HG03039 (cell line): ENCODE data around the gene UMODL1.

Experiments
- ATAC-seq: cut with Tn5 transposase; IDR thresholded peaks from one replicate; pipeline ENCODE4 v1.9.1; 2021; ENCODE audit warnings: mild to moderate bottlenecking, moderate library complexity; ENCODE audit not compliant: unreplicated experiment

Gene UMODL1

DNA sequence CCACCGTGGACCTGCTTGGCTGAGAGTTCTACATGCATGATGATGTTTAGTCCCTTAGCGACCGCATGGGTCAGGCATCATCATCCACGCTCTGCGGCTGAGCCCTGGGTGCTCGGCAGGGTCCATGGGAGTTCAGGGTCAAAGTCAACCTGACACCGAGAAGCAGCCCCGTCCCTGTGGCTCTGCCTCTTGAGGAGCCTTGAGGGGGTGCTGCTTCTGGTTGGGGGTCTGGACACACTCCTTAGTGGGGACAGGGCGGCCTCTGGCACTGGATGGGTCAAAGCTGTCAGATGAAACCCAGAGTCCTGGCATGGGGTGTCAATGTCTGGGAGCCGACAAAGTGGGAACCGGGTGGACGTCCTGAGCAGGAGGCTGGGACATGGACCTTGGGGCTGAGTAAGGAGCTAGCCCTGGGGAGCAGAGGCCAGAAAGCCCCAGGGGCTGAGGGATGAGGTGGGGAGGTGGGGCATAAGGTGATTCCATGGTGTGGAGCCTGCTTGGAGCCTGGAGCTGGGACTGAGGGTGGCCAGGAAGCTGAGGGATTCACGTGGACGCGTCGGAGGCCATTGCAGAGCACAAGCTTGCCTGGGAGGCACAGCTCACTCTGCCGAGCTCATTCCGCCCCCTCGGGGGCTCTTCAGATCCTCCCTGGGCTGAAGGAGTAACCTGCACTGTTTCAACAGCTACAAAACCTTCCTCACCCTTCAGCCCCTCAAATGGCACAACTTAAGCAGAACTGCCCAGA, 53.9 kb downstream of the UMODL1 start:
- ATAC-seq, result no peak

DNA sequence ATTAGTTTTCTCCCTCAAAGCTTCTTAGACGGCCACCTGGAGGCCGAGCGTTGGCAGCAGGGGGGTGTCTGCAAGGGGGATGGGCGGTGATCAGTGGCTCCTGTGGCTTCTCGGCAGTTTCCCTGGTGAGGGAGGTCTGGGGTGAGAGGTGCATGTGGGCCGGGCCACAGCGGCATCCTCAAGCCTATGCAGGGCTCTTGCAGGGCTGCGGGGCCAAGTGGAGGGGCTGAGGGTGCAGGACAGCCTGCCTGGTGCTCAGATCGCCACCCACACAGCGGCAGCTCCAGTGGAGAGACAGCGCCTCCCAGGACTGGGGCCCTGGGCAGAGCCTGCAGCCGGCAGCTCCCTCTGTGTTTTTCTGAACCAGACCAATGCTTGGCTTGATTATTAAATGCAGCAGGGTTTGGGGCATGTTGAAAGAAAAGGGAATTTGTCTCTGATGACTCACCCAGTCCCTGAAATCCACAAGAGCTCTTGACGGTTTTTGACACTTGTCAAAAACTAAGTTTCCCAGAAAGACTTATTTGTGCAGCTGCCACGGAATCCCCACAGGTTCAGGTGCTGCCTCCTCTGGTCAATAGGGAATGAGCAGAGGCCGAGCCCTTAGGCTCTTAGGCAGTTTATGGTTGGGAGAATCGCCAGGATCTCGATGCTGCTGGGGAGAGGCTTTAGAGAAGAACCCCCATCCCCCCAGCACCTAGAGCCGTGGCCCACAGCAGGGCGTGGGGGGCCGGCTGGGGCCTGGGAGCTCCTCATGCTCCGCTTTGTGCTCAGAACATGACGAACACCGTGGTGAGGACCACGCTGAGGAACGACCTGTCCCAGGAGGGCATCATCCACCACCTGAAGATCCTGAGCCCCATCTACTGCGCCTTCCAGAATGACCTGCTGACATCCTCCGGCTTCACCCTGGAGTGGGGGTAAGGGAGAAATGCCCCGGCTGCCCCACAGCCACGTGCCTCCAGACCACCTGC, 54.7 kb downstream of the UMODL1 start:
- no peak for ATAC-seq

- ATAC-seq, result no peak
Observed at GRCh38 chr21:42127164-42128150, 56.3 kb downstream of the UMODL1 start.

DNA sequence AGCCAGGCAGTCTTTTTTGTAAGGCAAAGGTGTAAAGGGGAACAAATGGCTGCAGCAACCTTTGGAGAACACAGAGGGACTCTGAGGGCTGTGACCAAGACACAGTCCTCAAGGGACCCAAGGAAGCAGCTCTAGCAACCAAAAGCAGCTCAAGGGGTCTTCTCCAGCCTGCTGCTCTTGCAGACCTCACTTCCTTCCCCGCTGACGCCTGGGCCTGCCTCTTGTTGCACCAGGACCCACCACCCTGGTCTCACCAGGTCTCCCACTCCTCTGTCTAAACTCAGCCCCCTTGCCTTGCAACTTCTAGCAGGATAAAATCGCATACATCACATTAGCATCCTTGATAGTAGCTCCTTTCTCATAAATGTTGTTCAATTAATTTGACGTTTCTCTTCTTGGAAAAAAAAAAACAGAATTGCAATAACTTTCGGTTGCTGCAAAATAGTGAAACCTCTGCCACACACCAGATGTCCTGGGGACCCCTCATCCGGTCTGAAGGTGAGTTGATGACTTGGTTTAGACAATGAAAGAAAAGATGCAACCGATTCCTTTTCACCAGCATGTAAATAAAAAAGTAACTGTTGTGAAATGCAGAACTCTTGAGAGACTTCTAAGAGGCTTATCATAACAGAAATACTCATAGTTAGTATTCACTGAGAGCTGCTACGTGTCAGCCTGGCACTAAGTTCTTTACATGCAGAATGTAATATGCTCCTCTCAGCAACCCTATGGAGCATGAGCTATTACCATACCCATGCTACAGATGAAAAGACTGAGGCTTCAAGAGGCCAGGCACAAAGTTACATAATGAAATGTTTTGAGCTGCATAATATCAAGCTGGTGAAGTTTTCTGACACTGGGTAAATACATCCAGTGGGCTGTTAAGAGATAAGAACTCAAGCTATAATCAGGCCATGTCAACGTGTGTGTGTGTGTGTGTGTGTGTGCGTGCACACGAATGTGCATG, 58.5 kb downstream of the UMODL1 start:
- no peak for ATAC-seq

DNA sequence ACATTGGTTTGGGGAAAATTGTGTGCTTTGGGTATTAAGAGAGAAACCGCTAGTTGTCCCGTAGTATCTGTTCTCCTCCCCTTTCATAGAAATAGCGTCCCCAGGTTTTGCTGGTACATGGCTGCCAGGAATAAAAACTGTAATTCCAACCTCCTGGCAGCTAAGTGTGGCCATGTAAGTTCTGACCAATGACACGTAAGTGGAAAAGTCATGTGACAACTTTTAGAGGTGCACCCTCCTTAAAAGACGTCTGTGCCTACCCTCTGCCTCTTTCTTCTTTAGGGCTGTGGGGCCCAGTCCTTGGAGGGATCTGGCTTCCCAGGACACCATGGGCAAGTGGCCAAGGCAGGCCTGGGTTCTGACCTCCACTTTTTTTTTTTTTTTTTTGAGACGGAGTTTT, 59.3 kb downstream of the UMODL1 start:
- no peak for ATAC-seq

GRCh38 chr21:42132183-42132582, 61.1 kb downstream of the UMODL1 start:
- ATAC-seq, result no peak

DNA sequence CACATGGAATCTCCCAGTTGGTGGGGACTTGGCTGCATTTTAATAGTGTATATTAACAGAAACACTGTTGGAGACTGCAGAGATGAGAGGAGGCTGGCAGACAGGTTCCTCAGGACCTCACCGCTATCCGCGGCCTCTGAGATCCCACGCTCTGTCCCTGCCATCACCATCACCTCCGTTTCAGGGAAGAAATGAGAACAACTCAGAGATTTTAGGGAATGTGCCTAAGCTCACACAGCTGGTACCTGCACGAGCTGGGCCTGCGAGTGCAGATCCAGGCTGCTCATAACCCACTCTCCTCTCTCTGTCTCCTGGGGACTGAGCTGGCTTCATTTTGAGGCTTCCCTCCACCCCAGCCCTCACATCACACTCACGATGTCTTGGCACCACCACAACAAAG, 62.0 kb downstream of the UMODL1 start:
- no peak for ATAC-seq

GRCh38 chr21:42135386-42136052, 64.4 kb downstream of the UMODL1 start:
- no peak for ATAC-seq

DNA sequence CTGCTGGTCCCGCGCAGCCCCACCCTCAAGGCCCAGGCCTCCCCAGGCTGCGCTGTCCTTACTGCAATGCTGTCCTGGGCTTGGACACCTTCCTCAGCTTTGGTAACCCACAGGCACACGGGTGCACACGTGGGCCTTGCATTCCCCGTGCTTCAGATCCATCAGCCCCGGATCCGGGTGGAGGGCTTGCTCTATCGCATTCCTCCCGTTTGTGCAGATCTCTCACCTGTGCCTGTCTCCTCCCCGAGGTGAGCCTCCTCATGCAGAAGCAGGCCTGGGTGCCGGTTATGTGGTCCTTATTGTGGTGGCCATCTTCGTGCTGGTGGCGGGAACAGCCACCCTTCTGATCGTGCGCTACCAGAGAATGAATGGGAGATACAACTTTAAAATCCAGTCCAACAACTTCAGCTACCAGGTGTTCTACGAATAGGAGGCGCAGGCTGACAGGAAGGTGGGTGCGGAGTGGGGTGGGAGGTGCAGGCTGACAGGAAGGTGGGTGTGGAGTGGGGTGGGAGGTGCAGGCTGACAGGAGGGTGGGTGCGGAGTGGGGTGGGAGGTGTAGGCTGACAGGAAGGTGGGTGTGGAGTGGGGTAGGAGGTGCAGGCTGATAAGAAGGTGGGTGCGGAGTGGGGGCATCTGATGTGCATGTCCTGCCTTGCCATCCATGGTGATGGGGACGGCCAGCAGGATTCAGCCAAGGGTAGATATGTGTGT, 66.2 kb downstream of the UMODL1 start:
- ATAC-seq, result no peak

- no peak for ATAC-seq
Observed at GRCh38 chr21:42140196-42140934, 69.2 kb downstream of the UMODL1 start.

DNA sequence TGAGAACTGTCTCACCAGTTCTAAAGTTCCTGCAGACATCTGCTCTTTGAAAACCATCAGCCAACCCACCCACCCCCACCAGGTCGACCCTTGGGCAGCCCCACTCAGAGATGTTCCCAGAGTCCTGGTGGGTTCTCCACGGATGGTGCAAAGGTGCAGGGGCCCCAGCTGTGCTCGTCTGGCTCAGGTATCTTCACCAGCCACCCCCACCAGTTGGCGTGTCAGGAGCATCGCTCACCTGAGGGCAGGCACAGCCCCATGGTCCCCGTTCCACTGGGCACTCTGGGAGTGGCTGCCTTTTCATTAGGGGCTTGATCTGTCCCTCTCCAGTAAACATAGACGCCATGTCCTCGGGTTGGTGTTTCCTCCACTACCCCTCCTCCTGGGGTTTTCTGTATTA, 70.5 kb downstream of the UMODL1 start:
- no peak for ATAC-seq

DNA sequence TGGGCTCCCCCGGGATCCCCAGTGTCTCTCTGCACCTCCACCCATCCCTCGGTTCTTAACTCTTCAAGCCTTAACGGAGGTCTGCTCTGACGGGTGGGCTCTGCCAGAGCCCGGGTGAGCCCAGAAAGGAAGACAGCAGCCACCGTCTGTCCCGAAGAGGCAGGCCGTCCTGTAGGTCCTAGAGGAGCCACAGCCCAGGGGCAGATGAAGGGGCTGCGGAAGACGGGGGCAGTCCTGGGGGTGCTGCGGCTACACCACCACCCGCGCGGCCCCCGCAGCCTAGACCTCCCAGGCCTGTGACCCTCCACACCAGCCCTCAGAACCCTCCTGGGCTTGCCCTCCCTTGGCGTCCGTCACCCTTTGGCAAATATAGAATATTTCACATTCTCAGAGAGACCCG, 71.0 kb downstream of the UMODL1 start:
- ATAC-seq, result no peak

- ATAC-seq, result no peak
Observed at GRCh38 chr21:42142627-42143026, 71.5 kb downstream of the UMODL1 start.

DNA sequence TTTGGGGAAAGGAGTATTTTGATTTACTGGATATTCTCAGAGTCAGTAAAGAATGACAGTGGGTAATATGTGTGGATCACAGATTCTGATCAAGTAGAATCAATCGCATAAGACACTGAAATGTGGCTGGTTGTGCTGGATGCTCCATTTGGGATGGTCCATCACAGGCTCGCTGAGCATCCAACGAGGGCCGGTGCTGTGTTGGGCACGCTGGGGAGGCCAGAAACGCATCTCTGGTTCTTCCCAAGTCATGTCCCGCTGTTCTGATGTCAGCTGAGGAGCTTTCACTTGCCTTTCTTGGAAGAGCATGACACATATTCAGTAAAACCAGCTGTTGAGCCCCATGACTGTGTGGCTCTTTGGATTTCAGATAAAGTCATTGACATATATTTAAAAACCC, 72.0 kb downstream of the UMODL1 start:
- ATAC-seq, result no peak

DNA sequence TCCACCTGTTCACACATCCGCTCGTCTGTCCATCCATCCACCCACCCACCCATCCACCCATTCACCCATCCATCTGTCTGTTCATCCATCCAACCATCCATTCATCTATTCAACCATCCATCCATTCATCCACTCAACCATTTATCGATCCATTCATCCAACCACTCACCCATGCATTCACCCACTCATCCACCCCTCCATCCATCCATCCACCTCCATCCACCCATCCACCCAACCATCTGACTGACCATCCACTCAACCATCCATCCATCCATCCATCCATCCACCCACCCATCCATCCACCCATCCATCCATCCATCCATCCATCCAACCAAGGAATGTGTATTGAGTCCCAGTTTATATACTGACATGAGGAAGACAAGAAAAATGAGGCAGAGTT, 73.1 kb downstream of the UMODL1 start:
- no peak for ATAC-seq

DNA sequence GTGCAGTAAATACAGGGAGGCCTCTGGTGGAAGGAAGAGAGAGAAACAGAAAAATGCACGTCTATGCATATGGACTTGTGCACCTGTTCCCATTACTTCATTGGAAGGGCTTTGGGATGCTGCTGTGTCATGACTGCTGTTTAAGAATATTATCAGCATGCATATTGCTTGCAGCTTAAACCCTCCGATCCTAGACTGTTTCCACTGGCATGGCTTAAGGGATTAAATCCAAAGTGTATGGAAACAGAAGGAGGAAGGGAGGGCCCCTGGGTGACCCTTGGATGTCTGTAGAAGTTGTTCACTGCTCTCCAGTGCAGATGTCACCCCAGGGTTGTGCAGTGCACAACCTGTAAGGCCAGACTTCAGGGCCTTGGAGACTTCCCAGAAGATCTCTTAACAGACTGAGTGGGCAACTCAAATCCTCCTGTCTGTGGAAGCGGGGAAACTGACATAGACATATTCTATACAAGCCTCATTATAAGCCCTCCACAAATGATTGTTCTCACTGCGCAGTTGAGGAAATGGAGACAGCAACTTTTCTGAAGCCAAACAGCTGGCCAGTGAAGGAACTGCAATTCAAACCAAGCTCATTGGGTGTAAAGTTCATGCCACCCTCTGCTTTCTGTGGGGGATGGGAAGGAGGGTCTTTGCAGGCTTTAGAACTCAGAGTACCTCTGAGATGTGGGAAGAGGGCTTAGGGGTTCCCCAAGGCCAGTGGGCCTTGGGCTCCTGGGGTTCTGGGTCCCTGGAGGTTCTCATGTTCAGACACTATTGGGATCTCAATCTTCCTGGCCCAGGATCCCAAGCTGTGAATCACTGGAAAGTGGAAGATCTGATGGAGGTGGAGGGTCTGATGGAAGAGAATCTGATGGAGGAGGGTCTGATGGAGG, 73.8 kb downstream of the UMODL1 start:
- ATAC-seq, result no peak
